Activated T-helper 1 cell treated with Interleukin-2 at 50 U/mL for 16 hours (primary cell): ENCODE data around the gene GAB2.
"Not testable (repeated sequence)": the region's sequence is repeated elsewhere in the genome, so short reads cannot be mapped to it uniquely, and the experiment has no call there.

Source experiments
- DNase-seq: peaks from one replicate; pipeline ENCODE4 v3.0.0-alpha.2; 2020; ENCODE audit warnings: low read depth

GAB2 gene, protein sequence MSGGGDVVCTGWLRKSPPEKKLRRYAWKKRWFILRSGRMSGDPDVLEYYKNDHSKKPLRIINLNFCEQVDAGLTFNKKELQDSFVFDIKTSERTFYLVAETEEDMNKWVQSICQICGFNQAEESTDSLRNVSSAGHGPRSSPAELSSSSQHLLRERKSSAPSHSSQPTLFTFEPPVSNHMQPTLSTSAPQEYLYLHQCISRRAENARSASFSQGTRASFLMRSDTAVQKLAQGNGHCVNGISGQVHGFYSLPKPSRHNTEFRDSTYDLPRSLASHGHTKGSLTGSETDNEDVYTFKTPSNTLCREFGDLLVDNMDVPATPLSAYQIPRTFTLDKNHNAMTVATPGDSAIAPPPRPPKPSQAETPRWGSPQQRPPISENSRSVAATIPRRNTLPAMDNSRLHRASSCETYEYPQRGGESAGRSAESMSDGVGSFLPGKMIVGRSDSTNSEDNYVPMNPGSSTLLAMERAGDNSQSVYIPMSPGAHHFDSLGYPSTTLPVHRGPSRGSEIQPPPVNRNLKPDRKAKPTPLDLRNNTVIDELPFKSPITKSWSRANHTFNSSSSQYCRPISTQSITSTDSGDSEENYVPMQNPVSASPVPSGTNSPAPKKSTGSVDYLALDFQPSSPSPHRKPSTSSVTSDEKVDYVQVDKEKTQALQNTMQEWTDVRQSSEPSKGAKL

DNA sequence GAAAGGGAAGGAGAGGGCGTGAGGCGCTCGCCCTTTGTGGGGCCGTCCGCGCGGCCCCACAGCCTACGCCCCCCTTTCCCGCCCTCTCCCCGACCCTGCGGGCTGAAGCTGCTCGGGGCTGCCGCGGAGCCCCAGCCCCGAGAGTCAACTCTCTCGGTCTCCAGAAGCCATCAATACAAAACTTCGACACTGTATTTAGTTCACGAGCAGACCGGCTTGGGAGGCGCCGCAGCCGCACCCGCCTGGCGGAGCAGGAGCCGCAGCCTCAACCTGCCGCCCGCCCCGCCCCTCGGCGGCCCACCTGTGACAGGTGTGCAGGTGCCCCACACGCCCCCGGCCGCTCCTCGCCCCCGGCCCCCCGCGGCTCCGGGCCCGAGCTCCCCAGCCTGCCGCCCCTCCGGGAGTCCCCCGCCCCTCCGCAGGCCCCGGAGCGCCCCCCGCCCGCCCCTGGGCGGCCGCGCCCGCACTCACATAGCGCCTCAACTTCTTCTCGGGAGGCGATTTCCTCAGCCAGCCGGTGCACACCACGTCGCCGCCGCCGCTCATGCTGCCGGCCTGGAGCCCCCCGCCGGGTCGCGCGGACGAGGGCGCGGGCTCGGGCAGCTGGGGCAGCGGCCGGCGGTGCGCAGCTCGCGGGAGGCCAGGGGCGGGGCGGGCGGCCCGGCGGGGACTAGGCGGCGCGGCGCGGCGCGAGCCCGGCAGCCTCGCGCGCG lies at the start of gene GAB2:
TSS of gene GAB2 (minus strand) at position 646 of the 713 bp plus-strand sequence. CDS start at position 546, 100 bp downstream.
- DNase-seq: no peak

DNA sequence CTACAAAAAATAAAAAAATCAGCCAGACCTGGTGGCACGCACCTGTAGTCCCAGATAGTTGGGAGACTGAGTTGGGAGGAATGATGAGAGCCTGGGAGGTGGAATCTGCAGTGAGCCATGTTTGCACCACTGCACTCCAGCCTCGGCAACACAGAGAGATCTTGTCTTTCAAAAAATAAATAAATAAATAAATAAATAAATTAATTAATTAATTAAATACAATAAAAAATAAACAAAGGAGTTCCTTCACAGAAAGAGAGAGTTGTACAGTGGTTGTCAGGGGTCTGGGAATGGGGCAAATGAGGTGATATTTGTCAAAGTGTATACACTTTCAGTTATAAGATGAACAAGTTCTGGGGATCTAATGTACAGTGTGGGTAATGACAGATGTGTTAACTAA lies 49.8 kb upstream of the GAB2 start:
- DNase-seq: no peak

DNA sequence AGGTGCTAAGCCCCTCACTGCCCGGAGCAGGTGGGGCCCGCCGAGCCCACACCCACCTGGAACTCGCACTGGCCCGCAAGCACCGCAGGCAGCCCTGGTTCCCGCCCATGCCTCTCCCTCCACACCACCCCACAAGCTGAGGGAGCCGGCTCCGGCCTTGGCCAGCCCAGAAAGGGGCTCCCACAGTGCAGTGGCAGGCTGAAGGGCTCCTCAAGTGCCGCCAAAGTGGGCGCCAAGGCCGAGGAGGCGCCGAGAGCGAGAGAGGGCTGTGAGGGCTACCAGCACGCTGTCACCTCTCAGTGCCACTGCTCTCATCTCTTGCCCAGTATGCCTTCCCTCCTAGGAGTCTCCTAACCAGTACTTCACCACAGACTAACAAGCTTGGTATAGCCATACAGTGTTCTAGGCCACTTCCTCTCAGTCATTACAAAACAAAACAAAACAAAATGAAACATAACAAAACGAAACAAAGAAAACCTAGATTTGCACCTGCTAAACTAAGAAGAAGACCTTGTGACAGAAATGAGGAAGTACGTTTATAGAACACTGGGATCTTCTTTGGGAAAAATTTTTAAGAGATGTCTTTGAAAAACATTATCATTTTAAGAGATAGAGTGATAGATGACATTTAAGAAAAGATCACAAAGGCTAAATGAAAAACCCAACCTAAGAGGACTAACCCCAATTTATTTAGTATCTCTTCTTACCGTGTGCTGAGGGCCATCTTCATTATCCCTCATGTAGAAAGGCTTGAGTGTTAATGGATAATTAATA lies 47.7 kb upstream of the GAB2 start:
- DNase-seq: peak; percentile 1

DNA sequence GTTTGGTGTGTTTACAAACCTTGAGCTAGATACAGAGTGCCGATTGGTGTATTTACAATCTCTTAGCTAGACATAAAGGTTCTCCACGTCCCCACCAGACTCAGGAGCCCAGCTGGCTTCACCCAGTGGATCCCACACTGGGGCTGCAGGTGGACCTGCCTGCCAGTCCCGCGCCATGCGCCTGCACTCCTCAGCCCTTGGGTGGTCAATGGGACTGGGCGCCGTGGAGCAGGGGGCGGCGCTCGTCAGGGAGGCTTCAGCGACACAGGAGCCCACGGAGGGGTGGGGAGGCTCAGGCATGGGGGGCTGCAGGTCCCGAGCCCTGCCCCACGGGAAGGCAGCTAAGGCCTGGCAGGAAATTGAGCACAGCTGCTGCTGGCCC lies 47.2 kb upstream of the GAB2 start:
- DNase-seq: not testable (repeated sequence)

DNA sequence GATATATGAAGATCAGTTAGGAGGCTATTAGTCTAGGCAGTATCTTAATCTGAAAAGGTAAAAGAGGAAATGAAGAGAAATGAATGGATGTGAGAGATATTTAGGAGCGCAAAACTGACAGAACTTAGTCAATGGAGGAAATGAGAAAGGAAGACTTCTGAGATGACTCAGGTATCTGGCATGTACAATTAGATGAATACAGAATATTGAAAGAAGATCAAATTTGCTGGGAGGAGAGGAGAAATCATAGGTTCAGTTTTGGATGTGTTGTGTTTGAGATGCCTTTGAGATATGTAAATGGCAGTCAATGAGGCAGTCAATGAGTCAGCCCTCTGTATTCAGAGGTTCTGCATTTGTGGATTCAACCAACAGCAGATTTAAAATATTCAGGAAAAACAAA lies 42.9 kb upstream of the GAB2 start:
- no peak for DNase-seq

DNA sequence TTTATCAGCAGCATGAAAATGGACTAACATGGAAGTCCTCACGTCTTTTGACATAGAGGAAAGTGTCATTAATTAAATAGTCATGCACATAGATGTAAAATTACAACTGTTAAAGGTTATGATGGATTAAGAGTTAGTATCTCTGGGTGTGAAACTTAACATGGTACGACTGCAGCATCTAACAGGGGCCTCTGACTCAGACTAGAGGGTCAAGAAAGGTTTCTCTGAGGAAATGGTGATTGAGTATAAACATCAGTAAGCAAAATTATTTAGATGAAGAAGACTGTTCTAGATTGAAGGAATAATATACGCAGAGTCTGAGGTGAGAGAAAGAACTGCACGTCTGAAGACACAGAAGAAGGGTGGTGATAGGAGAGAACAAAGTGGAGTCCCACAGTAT lies 42.1 kb upstream of the GAB2 start:
- no peak for DNase-seq

DNA sequence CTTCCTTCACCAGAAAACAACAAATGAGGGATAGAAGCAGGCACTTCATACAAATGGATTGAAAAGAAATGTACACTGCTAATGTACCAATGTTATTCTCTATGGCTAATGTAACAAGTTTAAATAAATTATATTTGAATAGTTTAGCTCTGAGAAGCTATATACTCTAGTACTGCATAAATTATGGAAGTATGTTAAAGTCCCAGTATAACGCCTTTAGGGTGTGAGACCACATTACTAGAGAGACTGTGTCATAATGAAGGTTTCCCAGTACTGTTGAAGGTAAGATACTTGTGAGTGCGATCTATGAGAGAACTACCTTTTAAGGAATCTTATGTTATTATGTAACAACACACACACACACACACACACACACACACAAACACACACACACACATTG lies 39.8 kb upstream of the GAB2 start:
- DNase-seq: no peak

DNA sequence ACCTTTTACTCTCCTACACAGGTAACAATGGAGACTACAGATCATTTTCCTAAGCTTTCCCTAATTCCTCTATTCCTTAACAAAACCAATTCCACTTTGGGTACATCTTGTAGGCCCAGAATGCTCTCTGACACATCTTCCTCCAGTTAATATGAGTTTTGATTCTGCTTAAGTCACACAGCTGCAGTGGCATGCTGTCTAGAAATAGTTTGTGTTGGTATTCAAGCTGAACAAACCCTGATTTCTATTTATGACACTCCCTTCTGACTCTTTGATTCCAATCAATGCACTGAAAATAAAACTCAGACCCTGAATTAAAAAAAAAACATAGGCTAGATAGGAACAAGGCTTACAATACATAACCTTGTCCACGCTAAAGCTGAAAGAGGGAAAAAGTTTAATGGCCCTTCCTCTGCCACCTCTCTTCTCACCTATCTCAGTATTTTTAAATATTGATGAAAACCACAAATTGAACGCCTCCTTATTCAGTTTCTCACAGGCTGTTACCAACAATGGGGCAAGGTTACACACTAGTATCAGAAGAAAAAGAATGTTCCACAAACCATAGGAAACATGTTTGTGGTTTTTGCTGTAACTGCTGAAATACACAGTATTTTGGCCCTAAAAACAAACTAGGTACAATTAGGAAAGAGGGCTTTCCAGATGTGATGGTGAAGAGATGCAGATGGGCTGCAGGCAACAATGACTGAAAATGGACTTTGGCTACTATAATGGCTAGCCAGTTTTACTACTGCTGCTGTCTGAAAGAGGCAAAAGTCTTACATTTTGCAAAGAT lies 35.7 kb upstream of the GAB2 start:
- no peak for DNase-seq

DNA sequence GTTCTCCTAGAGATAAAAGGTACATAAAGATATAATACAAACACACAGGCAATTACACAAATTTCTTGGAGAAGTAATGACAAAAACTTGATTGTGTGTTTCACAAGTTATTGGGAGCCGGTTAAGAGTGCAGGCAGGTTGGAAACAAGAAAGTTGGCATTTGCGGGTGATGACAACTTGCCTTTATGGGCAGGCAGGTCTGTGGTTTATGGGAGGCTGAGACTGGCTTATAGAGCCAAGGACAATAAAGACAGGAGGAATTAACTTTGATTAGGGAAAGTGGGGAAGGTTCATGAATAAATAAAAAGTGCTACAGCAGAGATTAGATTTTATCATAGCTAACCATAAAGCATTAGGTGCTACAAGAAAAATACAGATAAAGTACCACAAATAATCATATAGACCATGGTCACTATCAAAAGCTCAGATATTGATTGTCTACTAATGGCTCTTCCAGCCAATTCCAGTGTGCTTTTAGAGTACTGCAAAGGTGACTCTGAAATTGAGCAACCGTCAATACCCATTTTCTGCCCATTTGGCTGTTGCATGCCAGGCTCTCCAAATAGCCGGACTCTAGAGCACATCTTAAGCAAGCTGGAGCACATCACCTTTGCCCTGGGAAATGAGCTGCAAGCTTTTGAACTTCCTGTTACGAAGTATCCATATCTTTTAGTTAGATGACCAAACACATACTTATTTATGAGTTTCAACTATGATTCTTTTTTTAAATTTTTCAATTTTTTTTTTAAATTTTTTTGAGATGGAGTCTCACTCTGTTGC lies 33.9 kb upstream of the GAB2 start:
- DNase-seq: no peak

DNA sequence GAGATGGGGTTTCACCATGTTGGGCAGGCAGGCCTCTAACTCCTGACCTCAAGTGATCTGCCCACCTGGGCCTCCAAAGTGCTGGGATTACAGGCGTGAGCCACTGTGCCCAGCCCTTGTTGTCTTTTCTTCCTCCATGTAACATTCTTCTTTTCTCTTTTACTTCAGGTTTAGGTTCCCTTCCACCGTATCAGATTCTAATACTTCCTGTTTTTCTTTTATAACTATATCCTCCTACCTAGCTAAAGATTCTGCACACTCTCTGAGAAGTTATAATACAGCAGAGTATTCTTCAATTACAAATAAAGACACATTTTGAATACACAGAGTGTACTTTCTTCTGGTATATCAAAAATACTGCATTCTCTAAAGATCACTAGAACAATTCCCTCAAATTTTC lies 33.2 kb upstream of the GAB2 start:
- no peak for DNase-seq

DNA sequence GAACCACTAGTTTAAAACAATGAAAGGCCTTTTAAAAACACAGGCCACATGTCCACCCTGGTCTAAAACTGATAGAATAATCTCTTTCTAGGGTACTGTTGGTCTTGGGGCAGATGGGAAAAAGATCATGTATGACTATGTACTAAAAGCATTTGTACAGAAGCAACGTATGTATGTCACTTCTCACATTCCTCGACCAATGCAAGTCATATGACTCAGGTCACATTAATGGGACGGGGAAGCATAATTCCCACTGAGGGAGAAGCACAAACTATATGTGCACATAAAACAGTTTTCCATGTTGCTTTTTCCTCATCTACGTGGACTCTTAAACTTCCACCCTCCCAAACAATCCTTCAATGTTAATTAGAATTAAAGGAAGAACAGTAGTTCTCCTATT lies 32.2 kb upstream of the GAB2 start:
- no peak for DNase-seq

DNA sequence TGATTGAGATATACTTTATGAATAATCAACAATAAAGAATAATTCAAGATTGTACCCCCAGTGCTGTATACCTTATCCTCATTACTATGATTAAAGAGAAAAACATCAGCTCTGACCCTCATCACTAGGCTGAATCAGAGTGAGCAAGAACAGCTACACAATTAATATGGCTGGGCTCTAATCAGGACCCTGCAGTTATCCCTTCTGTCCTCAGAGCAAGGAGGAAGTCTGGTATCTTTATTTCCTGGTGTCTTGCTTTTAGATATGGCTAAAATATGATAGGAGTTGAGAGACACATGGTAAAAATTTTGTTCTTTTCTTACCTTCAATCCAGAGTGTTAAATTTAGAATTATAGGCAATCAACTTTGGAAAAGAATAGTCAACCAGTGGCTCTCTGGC lies 28.6 kb upstream of the GAB2 start:
- no peak for DNase-seq

DNA sequence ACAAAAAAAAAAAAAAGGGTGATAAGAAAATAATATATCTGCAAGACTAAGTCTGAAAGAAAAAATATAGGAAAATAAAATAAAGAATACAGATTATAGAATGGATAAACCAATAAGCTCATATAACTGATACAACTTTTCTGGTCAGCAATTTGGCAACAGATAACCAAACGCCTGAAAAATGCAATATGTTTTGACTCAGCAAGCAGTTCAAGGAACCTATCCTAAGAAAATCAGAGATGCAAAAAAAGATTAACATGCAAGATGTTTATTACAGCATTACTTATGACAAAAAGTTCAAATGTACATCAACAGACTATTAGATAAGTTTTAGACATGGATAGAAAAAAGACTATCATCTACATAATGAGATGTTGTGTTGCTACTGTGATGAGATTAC lies 27.1 kb upstream of the GAB2 start:
- no peak for DNase-seq

DNA sequence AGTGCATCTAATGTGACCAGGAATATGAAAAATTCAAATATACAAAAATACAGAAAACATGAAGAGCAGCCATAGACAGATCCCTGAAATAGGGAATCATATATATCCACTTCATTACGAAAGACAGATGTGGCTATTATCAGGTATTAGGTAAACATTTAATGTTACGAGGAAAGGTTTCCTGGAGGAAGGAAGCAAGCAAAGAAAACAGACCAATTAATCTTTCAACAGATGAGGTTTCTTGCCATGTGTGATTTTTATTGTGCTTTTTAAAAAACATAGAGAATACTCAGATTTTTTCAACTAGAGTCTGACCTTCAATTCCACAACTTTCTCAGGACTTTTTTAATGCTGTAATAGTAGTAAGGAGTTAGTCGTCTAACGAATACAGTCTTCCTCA lies 24.3 kb upstream of the GAB2 start:
- DNase-seq: no peak

DNA sequence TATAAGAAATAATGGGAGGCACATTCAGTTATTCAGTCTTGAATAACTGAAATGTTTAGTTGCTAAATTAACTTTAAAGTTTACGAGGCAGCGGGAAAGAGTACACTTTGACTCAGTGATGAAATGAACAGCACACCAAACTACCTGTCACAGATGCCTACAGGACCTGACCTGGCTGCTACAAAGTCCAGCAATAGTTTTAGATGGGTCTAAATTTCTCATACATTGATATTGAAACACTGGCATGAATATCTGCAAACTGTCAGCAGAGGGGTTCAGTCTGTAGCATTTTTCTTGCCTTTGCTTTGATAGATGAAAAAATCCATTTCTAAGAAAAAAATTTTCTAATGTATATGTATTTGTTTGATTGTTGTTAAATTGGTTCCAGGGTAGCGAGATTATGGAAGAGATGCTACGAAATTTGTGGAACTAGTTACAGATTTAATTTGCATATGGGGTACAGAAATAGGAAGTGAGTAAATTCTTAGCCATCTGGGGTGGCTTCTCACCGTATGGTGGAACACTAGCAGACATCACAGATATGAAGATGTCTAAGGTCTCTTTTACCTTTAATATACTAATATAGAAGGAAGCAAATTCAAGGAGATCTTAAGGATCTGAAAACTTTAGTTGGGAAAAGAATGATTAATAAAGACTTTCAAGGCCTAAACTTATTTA lies 20.8 kb upstream of the GAB2 start:
- no peak for DNase-seq

DNA sequence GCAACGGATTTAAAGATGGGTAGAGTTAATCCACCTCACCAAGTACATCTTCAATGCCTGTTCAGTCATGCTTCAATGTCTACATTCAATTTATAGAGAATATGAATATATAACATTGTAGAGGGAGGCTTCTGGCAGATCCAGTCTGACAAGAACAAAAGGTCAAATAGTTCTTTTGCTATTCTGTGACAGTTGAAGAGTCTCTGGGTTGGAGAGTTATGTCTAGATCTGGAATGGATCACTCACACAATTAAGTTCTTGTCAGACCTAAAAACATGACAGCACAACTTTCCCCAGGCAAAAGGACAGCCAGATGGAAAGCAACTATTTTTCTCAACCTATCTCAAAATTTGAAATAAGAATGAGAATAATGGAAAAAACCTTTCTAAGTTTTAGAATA lies 15.3 kb upstream of the GAB2 start:
- no peak for DNase-seq

DNA sequence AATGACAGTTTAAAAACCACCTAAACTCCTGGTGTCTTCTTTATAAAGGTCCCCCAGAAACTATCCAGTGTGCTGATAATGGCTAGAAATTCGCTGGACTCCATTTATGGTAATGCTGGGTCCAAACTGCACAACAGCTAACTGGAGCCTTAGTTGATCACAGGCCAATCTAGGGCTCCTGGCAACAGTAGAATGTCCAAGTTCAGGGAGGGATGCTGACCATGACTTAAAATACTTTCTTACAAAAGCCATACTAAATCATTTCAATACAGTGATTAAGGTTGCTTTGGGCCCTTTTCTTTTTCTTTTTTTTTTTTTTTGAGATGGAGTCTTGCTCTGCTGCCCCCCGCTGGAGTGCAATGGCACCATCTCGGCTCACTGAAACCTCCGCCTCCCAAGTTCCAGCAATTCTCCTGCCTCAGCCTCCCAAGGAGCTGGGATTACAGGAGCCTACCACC lies 14.5 kb upstream of the GAB2 start:
- DNase-seq: no peak

DNA sequence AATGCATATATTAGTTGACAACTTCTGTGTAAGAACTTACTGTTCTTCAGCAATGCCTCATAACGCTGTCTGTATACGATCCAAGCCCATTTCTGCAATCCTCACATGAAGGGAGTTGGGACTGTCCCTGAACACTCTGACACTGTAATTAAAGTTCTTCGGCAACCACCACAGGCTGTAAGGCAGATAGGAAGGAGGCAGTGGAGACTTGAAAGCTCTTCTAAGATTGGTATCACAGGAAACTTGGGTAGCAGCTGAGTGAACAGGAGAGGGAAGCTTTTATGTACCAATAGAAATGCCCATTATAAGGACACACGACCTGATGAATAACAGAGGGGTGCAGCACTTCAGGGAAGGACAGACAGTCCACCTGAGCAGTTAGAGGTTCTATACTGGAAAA lies 12.0 kb upstream of the GAB2 start:
- DNase-seq: no peak

DNA sequence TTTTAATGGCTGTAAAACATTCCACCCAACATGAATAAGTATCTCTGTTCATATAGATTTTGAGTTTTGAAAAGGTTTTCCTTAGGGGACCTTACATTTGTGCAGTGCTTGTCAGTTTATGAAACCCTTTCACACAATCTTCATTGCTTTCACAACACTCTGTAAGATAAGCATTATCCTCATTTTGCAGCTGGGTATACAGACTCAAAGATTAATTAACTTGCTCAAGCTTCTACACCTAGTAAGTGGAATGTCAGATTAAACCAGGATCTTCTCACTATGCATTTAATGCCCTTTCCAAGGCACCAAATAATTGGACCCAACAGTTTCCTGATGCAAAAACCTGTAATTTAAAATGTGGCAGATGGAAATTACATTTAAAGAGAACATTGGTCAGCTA lies 11.6 kb upstream of the GAB2 start:
- DNase-seq: no peak

DNA sequence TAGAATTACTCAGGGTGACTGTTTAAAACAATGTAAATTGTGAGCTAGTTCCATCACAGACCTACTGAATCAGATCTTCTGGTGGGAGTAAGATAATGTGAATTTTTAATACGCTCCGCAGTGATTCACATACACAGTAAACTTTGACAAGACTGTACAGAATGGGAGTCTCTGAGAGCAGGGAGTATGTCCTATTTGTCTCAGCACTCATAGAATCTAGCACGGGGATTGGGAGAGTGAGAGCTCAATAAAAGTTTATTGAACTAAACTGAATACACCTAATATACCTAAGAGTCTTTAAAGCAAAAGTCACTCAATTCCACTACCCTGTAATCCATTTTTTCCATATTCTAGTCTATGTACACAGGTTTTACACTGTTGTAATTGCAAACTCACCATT lies 11.2 kb upstream of the GAB2 start:
- no peak for DNase-seq
